Fibroblast of the aortic adventitia (primary cell): Measurements from ENCODE around the gene MAVS. TPM values are rescaled to one million over a fixed set of nuclear protein-coding genes. Genes with fewer than 3 reads are reported as not detected.

ENCODE experiments used
- DNase-seq: peaks from one replicate; pipeline ENCODE4 v3.0.0-alpha.2; 2010; ENCODE audit warnings: low read depth
- H3K4me3 ChIP-seq: 2 replicates; pipeline ENCODE4 v1.5.1; 2011; ENCODE audit warnings: low read depth, mild to moderate bottlenecking, control low read depth, low read length, moderate library complexity
- total RNA-seq: library from RNA; depleted of rRNA; stranded (reverse); fragments of >200 nt; gene quantifications from 2 replicates; pipeline ENCODE4 v1.2.3, GENCODE V29; 2012; ENCODE audit warnings: low replicate concordance
- TF ChIP-seq, protein P1 (sequence below): IDR thresholded peaks from 2 replicates; pipeline ENCODE4 v1.5.1; 2011; ENCODE audit warnings: mild to moderate bottlenecking, low read length, control low read depth, inconsistent platforms; ENCODE audit not compliant: insufficient read depth

The MAVS gene
- total RNA-seq, 1 donor = 23.7 TPM

DNA sequence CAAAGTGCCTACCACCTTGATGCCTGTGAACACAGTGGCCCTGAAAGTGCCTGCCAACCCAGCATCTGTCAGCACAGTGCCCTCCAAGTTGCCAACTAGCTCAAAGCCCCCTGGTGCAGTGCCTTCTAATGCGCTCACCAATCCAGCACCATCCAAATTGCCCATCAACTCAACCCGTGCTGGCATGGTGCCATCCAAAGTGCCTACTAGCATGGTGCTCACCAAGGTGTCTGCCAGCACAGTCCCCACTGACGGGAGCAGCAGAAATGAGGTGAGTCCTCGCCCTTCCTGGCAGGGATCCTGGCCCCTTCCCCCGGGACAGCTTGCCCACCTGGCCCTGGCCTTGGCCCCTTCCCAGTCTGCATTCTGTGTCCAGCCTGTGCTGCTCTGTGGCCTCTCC lies 17.9 kb downstream of the MAVS start:
- no peak overlapping the region for H3K4me3 ChIP-seq
- no peak for DNase-seq
- TF ChIP-seq, protein P1, sequence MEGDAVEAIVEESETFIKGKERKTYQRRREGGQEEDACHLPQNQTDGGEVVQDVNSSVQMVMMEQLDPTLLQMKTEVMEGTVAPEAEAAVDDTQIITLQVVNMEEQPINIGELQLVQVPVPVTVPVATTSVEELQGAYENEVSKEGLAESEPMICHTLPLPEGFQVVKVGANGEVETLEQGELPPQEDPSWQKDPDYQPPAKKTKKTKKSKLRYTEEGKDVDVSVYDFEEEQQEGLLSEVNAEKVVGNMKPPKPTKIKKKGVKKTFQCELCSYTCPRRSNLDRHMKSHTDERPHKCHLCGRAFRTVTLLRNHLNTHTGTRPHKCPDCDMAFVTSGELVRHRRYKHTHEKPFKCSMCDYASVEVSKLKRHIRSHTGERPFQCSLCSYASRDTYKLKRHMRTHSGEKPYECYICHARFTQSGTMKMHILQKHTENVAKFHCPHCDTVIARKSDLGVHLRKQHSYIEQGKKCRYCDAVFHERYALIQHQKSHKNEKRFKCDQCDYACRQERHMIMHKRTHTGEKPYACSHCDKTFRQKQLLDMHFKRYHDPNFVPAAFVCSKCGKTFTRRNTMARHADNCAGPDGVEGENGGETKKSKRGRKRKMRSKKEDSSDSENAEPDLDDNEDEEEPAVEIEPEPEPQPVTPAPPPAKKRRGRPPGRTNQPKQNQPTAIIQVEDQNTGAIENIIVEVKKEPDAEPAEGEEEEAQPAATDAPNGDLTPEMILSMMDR = no peak

DNA sequence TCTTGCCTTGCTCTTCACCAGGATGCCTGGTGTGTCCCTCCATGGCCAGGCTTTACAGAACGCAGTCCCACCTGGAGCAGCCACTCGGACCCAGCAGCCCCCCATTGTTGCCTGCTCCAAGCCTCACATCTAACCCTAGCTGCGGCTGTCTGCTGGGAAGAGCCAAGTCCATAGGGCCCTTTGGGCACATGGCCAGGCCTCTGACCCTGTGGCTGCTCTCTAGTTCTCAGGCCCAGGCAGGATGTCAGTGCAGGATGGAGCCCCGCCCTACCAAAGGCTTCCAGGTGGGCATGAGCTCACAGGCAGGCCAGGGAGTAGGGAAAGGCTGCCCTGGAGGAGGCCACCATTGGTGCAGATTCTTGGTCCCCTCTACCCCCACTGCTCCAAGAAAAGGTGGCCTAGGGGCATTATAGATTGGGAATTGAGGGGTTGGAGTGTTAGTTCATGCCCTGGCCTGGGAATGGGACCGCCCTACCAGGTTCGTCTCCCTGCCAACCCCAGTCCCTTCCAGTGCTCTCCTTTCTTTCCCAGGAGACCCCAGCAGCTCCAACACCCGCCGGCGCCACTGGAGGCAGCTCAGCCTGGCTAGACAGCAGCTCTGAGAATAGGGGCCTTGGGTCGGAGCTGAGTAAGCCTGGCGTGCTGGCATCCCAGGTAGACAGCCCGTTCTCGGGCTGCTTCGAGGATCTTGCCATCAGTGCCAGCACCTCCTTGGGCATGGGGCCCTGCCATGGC lies 18.7 kb downstream of the MAVS start:
- H3K4me3 ChIP-seq = no peak overlapping the region
- no peak for DNase-seq
- TF ChIP-seq, protein P1 = no peak

DNA sequence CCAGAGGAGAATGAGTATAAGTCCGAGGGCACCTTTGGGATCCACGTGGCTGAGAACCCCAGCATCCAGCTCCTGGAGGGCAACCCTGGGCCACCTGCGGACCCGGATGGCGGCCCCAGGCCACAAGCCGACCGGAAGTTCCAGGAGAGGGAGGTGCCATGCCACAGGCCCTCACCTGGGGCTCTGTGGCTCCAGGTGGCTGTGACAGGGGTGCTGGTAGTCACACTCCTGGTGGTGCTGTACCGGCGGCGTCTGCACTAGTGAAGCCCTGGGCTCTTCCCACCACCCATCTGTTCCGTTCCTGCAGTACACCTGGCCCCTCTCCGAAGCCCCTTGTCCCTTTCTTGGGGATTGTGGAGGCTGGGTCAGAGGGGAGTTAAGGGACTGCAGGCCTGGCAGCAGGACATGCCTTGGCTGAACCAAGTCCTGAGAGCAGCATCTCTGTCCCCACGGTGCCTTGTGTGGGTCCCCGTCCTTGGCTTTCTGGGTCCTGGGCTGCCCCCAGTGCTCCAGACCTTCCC lies 19.3 kb downstream of the MAVS start:
- TF ChIP-seq, protein P1 = no peak
- no peak for DNase-seq
- no peak overlapping the region for H3K4me3 ChIP-seq

- no peak overlapping the region for H3K4me3 ChIP-seq
- TF ChIP-seq, protein P1 = no peak
- no peak for DNase-seq
Measured at GRCh38 chr20:3866464-3866863, 19.8 kb downstream of the MAVS start.

DNA sequence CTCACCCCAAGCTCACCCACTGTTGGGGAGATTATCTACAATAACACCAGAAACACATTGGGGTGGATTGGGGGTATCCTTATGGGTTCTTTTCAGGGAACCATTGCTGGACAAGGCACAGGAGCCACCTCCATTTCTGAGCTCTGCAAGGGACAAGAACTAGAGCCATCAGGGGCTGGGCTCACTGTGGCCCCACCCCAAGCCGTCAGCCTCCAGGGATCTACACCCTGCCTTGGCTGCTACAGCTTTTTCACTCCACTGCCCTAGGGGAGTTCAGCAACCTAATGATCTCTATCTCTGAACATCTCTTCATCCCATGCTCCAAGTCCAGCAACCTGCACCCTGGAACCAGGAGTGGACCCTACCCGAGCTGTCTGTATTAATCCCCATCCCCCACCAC lies 21.2 kb downstream of the MAVS start:
- DNase-seq = no peak
- H3K4me3 ChIP-seq = no peak overlapping the region
- TF ChIP-seq, protein P1 = no peak

DNA sequence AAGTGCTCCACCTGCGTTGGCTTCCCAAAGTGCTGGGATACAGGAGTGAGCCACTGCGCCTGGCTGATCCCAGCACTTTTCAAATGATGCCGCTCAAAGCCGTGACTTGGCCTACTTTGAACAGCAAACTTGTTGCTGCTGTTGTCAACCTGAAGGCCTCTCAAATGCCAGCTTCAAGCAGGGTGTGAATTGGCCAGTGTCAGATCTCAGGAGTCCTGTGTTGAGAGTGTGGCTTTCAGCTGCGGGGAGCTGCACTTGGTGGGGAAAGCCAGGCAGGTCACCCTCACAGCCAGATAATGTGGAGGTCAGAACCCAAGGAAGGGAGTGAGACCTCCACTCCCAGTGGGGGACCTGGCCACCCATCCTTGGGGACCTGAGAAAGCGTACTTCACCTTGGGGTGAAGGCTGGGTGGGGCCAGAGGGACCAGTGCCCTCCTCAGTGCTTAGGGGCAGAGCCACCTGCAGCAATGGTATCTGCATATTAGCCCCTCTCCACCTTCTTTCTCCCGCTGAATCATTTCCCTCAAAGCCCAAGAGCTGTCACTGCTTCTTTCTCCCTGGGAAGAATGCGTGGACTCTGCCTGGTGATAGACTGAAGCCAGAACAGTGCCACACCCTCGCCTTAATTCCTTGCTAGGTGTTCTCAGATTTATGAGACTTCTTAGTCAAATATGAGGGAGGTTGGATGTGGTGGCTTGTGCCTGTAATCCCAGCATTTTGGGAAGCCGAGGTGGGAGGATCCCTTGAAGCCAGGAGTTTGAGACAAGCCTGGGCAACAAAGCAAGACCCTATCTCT lies 23.4 kb downstream of the MAVS start:
- TF ChIP-seq, protein P1 = no peak
- no peak overlapping the region for H3K4me3 ChIP-seq
- DNase-seq = no peak
